HUES48 (cell line): Measurements from ENCODE around the gene ATP6AP1.

Experiments
- H3K27ac ChIP-seq: one replicate; pipeline ENCODE4 v1.7.0; 2013; ENCODE audit warnings: low read depth, low read length, inconsistent platforms
- H3K27me3 ChIP-seq: 2 replicates; pipeline ENCODE4 v1.6.1; 2013; ENCODE audit warnings: mild to moderate bottlenecking, low read length; ENCODE audit not compliant: control insufficient read depth, insufficient read depth
- H3K36me3 ChIP-seq: 2 replicates; pipeline ENCODE4 v1.6.1; 2013; ENCODE audit warnings: low read length; ENCODE audit not compliant: control insufficient read depth, insufficient read depth
- H3K4me1 ChIP-seq: 2 replicates; pipeline ENCODE4 v1.6.1; 2013; ENCODE audit warnings: mild to moderate bottlenecking, low read length; ENCODE audit not compliant: control insufficient read depth, insufficient read depth
- H3K4me3 ChIP-seq: 2 replicates; pipeline ENCODE4 v1.5.1; 2013; ENCODE audit warnings: mild to moderate bottlenecking, low read depth, low read length
- H3K9ac ChIP-seq: 2 replicates; pipeline ENCODE4 v1.6.1; 2013; ENCODE audit warnings: mild to moderate bottlenecking, low read depth, low read length, moderate library complexity
- H3K9me3 ChIP-seq: 2 replicates; pipeline ENCODE4 v1.6.1; 2013; ENCODE audit warnings: low read length; ENCODE audit not compliant: control insufficient read depth, insufficient read depth

Gene ATP6AP1

GRCh38 chrX:154466907-154467306, 38.4 kb downstream of the ATP6AP1 start:
- Histone ChIP-seq H3K36me3 (peaks cover 45% of the 10 kb centered on the region), H3K9me3 (peaks cover 50% of the 10 kb centered on the region), H3K9ac (no peak overlapping the region), H3K4me1 (no peaks in the 10 kb centered on the region), H3K27me3 (no peaks in the 10 kb centered on the region), H3K27ac (no peak overlapping the region), H3K4me3 (no peak overlapping the region)

- Histone ChIP-seq H3K36me3 (peaks cover 44% of the 10 kb centered on the region), H3K4me1 (no peaks in the 10 kb centered on the region), H3K9ac (no peak overlapping the region), H3K27me3 (no peaks in the 10 kb centered on the region), H3K4me3 (no peak overlapping the region), H3K27ac (no peak overlapping the region), H3K9me3 (peaks cover 46% of the 10 kb centered on the region)
Observed at GRCh38 chrX:154467556-154467955, 39.1 kb downstream of the ATP6AP1 start.

GRCh38 chrX:154468217-154468616, 39.7 kb downstream of the ATP6AP1 start:
- H3K36me3 ChIP-seq, result peaks cover 37% of the 10 kb centered on the region

GRCh38 chrX:154469114-154469513, 40.6 kb downstream of the ATP6AP1 start:
- Histone ChIP-seq H3K9ac (no peak overlapping the region), H3K4me1 (no peaks in the 10 kb centered on the region), H3K4me3 (no peak overlapping the region), H3K9me3 (peaks cover 46% of the 10 kb centered on the region), H3K36me3 (peaks cover 36% of the 10 kb centered on the region), H3K27ac (no peak overlapping the region), H3K27me3 (no peaks in the 10 kb centered on the region)

More at GRCh38 chrX:154468217-154468616, 39.7 kb downstream of the ATP6AP1 start:
- Histone ChIP-seq H3K4me3 (no peak overlapping the region), H3K27ac (no peak overlapping the region), H3K9ac (no peak overlapping the region), H3K27me3 (no peaks in the 10 kb centered on the region), H3K9me3 (peaks cover 40% of the 10 kb centered on the region), H3K4me1 (no peaks in the 10 kb centered on the region)

GRCh38 chrX:154469880-154470279, 41.4 kb downstream of the ATP6AP1 start:
- Histone ChIP-seq H3K27me3 (no peaks in the 10 kb centered on the region), H3K9me3 (peaks cover 43% of the 10 kb centered on the region), H3K4me1 (no peaks in the 10 kb centered on the region), H3K4me3 (no peak overlapping the region), H3K27ac (no peak overlapping the region), H3K9ac (no peak overlapping the region), H3K36me3 (peaks cover 32% of the 10 kb centered on the region)

- peaks cover 29% of the 10 kb centered on the region for H3K36me3 ChIP-seq
- H3K9ac ChIP-seq, result no peak overlapping the region
- no peak overlapping the region for H3K4me3 ChIP-seq
- H3K9me3 ChIP-seq, result peaks cover 43% of the 10 kb centered on the region
- no peak overlapping the region for H3K27ac ChIP-seq
- no peaks in the 10 kb centered on the region for H3K27me3 ChIP-seq
- H3K4me1 ChIP-seq, result no peaks in the 10 kb centered on the region
Observed at GRCh38 chrX:154470434-154470833, 42.0 kb downstream of the ATP6AP1 start.

GRCh38 chrX:154470914-154471568, 42.6 kb downstream of the ATP6AP1 start:
- Histone ChIP-seq H3K36me3 (peaks cover 27% of the 10 kb centered on the region), H3K27me3 (no peaks in the 10 kb centered on the region), H3K9me3 (peaks cover 43% of the 10 kb centered on the region), H3K9ac (no peak overlapping the region), H3K4me3 (no peak overlapping the region), H3K27ac (no peak overlapping the region), H3K4me1 (no peaks in the 10 kb centered on the region)

GRCh38 chrX:154471839-154472684, 43.6 kb downstream of the ATP6AP1 start:
- Histone ChIP-seq H3K4me1 (no peaks in the 10 kb centered on the region), H3K27ac (no peak overlapping the region), H3K4me3 (no peak overlapping the region), H3K9me3 (peaks cover 41% of the 10 kb centered on the region), H3K9ac (no peak overlapping the region), H3K36me3 (peaks cover 27% of the 10 kb centered on the region), H3K27me3 (no peaks in the 10 kb centered on the region)

GRCh38 chrX:154472685-154473632, 44.5 kb downstream of the ATP6AP1 start:
- Histone ChIP-seq H3K27ac (no peak overlapping the region), H3K9ac (no peak overlapping the region), H3K9me3 (peaks cover 49% of the 10 kb centered on the region), H3K4me3 (no peak overlapping the region), H3K36me3 (peaks cover 25% of the 10 kb centered on the region), H3K27me3 (no peaks in the 10 kb centered on the region), H3K4me1 (no peaks in the 10 kb centered on the region)

GRCh38 chrX:154473683-154474082, 45.2 kb downstream of the ATP6AP1 start:
- Histone ChIP-seq H3K27ac (no peak overlapping the region), H3K9me3 (peaks cover 53% of the 10 kb centered on the region), H3K4me1 (no peaks in the 10 kb centered on the region)

More at GRCh38 chrX:154473683-154474082, 45.2 kb downstream of the ATP6AP1 start:
- Histone ChIP-seq H3K9ac (no peak overlapping the region), H3K36me3 (peaks cover 21% of the 10 kb centered on the region), H3K4me3 (no peak overlapping the region), H3K27me3 (no peaks in the 10 kb centered on the region)
